ENCODE results near the gene RBBP8. TPM values are rescaled to one million over a fixed set of nuclear protein-coding genes. Genes with fewer than 3 reads are reported as not detected.

RBBP8 gene
- total RNA-seq, 1 experiment from 2014 or later: 65.2 TPM

DNA sequence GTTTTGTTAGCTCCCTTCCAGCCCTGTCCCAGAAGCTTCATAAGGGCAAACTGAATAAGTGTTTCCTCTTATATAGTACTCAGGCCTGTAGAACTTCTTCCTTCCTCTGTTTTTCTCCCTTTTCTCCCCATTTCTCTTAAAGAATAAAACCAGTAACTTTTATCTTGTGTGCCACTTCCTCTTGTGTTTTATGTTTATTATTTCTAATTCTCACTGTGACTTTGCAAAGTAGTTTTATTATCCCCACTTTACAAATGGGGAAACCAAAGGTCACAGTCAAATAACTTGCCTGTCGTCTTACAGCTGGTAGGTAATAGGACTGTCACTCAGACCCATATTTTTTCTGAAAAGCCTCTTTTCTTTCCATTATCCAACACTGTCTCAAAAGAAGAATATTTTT, 42.4 kb downstream of the RBBP8 start:
- Histone ChIP-seq H3K4me1 (ENCODE audit: insufficient read depth, low read length) (no peaks in the 10 kb centered on the region), H3K27ac (ENCODE audit: insufficient read length, low read depth, low read length) (no peak overlapping the region)
- peak overlapping the region in 1 of 3 experiments; percentile 55; a peak in 1 of 7 replicates for H3K27ac Mint-ChIP-seq

More for the DNA sequence above, 42.4 kb downstream of the RBBP8 start:
- H2AK5ac ChIP-seq (ENCODE audit: insufficient read length, low read length): no peak overlapping the region
- no peak overlapping the region for H3T11ph ChIP-seq (ENCODE audit: low read length)
- H3K23ac ChIP-seq (ENCODE audit: insufficient read length, low read depth, low read length): no peak overlapping the region
- no peaks in the 10 kb centered on the region for H3K23me2 ChIP-seq (ENCODE audit: insufficient read length, low read depth, low read length, poor library complexity, severe bottlenecking)
- no peak for DNase-seq
- H3K4ac ChIP-seq (ENCODE audit: low read depth, low read length): no peak overlapping the region
- Mint-ChIP-seq H3K4me3 (no peak overlapping the region), H3K4me1 (peaks cover 4 to 5% of the 10 kb centered on the region in 2 experiments), H3K9me3 (no peaks in the 10 kb centered on the region), H3K27me3 (ENCODE audit: low read depth) (no peaks in the 10 kb centered on the region), H3K36me3 (ENCODE audit: insufficient read depth in 1 of 3, low read depth in 3 of 3) (peaks cover 5 to 60% (median 15%) of the 10 kb centered on the region in 3 experiments; a peak in 6 of 7 replicates)
- H2AFZ ChIP-seq (ENCODE audit: low read length): no peak overlapping the region
- H3K27me3 ChIP-seq (ENCODE audit: insufficient read depth, low read length): no peaks in the 10 kb centered on the region
- no peak overlapping the region for H2BK120ac ChIP-seq (ENCODE audit: low read depth, low read length, poor library complexity, severe bottlenecking)
- H2BK5ac ChIP-seq (ENCODE audit: insufficient read length, low read length): no peak overlapping the region
- TF ChIP-seq, protein P1, sequence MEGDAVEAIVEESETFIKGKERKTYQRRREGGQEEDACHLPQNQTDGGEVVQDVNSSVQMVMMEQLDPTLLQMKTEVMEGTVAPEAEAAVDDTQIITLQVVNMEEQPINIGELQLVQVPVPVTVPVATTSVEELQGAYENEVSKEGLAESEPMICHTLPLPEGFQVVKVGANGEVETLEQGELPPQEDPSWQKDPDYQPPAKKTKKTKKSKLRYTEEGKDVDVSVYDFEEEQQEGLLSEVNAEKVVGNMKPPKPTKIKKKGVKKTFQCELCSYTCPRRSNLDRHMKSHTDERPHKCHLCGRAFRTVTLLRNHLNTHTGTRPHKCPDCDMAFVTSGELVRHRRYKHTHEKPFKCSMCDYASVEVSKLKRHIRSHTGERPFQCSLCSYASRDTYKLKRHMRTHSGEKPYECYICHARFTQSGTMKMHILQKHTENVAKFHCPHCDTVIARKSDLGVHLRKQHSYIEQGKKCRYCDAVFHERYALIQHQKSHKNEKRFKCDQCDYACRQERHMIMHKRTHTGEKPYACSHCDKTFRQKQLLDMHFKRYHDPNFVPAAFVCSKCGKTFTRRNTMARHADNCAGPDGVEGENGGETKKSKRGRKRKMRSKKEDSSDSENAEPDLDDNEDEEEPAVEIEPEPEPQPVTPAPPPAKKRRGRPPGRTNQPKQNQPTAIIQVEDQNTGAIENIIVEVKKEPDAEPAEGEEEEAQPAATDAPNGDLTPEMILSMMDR (conservative IDR thresholded peaks at IDR 0.05): no peak
- H2BK15ac ChIP-seq (ENCODE audit: low read depth, low read length): no peak overlapping the region
- H3K79me2 ChIP-seq (ENCODE audit: insufficient read depth, low read length): no peaks in the 10 kb centered on the region
- no peak overlapping the region for H4K5ac ChIP-seq (ENCODE audit: insufficient read length, low read depth, low read length)
- H3K9me3 ChIP-seq (ENCODE audit: control insufficient read depth, low read depth, low read length): no peaks in the 10 kb centered on the region
- no peak overlapping the region for H3K4me2 ChIP-seq (ENCODE audit: insufficient read depth, insufficient read length, low read length)
- no peaks in the 10 kb centered on the region for H3K79me1 ChIP-seq (ENCODE audit: insufficient read depth, low read depth, low read length, poor library complexity, severe bottlenecking)
- no peak overlapping the region for H2BK12ac ChIP-seq (ENCODE audit: insufficient read length, low read depth, low read length)
- no peak overlapping the region for H2BK20ac ChIP-seq (ENCODE audit: low read depth, low read length, poor library complexity, severe bottlenecking)
- no peak overlapping the region for H4K8ac ChIP-seq (replicated peaks; ENCODE audit: insufficient read length, low read depth, low read length)
- no peak overlapping the region for H3K14ac ChIP-seq (ENCODE audit: insufficient read depth, low read length)
- H4K91ac ChIP-seq (ENCODE audit: insufficient read length, low read depth, low read length): no peak overlapping the region
- H3K9ac ChIP-seq (ENCODE audit: extremely low read depth, insufficient read length, low read length): no peak overlapping the region
- H3K56ac ChIP-seq (ENCODE audit: insufficient read length, low read depth, low read length): no peak overlapping the region
- no CpG with 5 or more reads among the region's 1 CpG for WGBS (ENCODE audit: extremely low coverage, insufficient read length, low lambda C conversion rate)
- H4K20me1 ChIP-seq (ENCODE audit: control insufficient read depth, insufficient read depth, insufficient read length): no peaks in the 10 kb centered on the region
- no peak overlapping the region for H3K18ac ChIP-seq (ENCODE audit: insufficient read length, low read depth, low read length)

Data from H9 (cell line).